Keratinocyte (primary cell): ENCODE results near the gene RBM47. TPM values are rescaled to one million over a fixed set of nuclear protein-coding genes. Genes with fewer than 3 reads are reported as not detected.

Experiments used
- DNase-seq: peaks from one replicate; pipeline ENCODE4 v3.0.0-alpha.2; 2011; ENCODE audit warnings: low read depth, missing footprints, low spot score
- FAIRE-seq: peaks from 2 replicates; lab custom pipeline; 2011; peaks lifted over from hg19 to GRCh38; lab: Jason Lieb, UNC
- H2AFZ ChIP-seq: 2 replicates; pipeline ENCODE4 v1.6.0; 2012; ENCODE audit warnings: low read length, control low read depth, inconsistent platforms; ENCODE audit not compliant: control insufficient read depth
- H3K27ac ChIP-seq: 2 replicates; pipeline ENCODE4 v1.5.1; 2011; ENCODE audit warnings: low read length; ENCODE audit not compliant: control insufficient read depth, insufficient read depth
- H3K27me3 ChIP-seq: 3 replicates; pipeline ENCODE4 v1.6.0; 2011; ENCODE audit warnings: low read length; ENCODE audit not compliant: control insufficient read depth, insufficient read depth; ENCODE audit errors: extremely low read depth
- H3K36me3 ChIP-seq, 2 experiments: 2 replicates in 1 of 2; 3 replicates in 1 of 2; pipeline ENCODE4 v1.5.1; 2011; ENCODE audit warnings: low read length in 2 of 2, mild to moderate bottlenecking in 1 of 2; ENCODE audit not compliant: control insufficient read depth in 2 of 2, insufficient read depth in 2 of 2; ENCODE audit errors: extremely low read depth in 1 of 2
- H3K4me1 ChIP-seq: 3 replicates; pipeline ENCODE4 v1.5.1; 2011; ENCODE audit warnings: low read length; ENCODE audit not compliant: control insufficient read depth, insufficient read depth; ENCODE audit errors: extremely low read depth
- H3K4me2 ChIP-seq: 3 replicates; pipeline ENCODE4 v1.6.0; 2011; ENCODE audit warnings: low read depth, low read length; ENCODE audit not compliant: control insufficient read depth, insufficient read depth; ENCODE audit errors: extremely low read depth
- H3K4me3 ChIP-seq, 3 experiments: fragments of 200-600 bp in 1 of 3; sonication (generic) in 1 of 3; 2 replicates in 2 of 3; 3 replicates in 1 of 3; pipeline ENCODE4 v1.5.1; 2011 to 2016; ENCODE audit warnings: low read length in 3 of 3, mild to moderate bottlenecking in 3 of 3, control low read depth in 2 of 3, inconsistent platforms in 1 of 3, low read depth in 1 of 3, mixed read lengths in 1 of 3, mixed run types in 1 of 3, moderate library complexity in 1 of 3; ENCODE audit not compliant: control insufficient read depth in 2 of 3, insufficient read depth in 2 of 3; ENCODE audit errors: extremely low read depth in 1 of 3
- H3K79me2 ChIP-seq: 2 replicates; pipeline ENCODE4 v1.6.0; 2012; ENCODE audit warnings: low read length; ENCODE audit not compliant: control insufficient read depth, insufficient read depth
- H3K9ac ChIP-seq: 3 replicates; pipeline ENCODE4 v1.6.0; 2011; ENCODE audit warnings: low read length; ENCODE audit not compliant: control insufficient read depth, insufficient read depth; ENCODE audit errors: extremely low read depth
- H3K9me1 ChIP-seq: 3 replicates; pipeline ENCODE4 v1.6.0; 2011; ENCODE audit warnings: low read length; ENCODE audit not compliant: control insufficient read depth, insufficient read depth; ENCODE audit errors: extremely low read depth
- H3K9me3 ChIP-seq: 2 replicates; pipeline ENCODE4 v1.5.1; 2012; ENCODE audit warnings: low read depth, low read length; ENCODE audit not compliant: control insufficient read depth
- H4K20me1 ChIP-seq: 3 replicates; pipeline ENCODE4 v1.6.0; 2011; ENCODE audit warnings: low read length; ENCODE audit not compliant: control insufficient read depth, insufficient read depth; ENCODE audit errors: extremely low read depth
- CTCF ChIP-seq, 3 experiments: IDR thresholded peaks in 1 of 3; conservative IDR thresholded peaks in 1 of 3; optimal IDR thresholded peaks in 1 of 3; 2 replicates in 2 of 3; 3 replicates in 1 of 3; pipeline versions ENCODE3 to v1.5.1; 2011; ENCODE audit warnings: low read length in 3 of 3, mild to moderate bottlenecking in 3 of 3, moderate library complexity in 2 of 3, control low read depth in 1 of 3, inconsistent platforms in 1 of 3; ENCODE audit not compliant: insufficient read depth in 2 of 3; ENCODE audit errors: extremely low read depth in 1 of 3
- EZH2 ChIP-seq: IDR thresholded peaks from one replicate; pipeline ENCODE4 v1.6.1; 2012; ENCODE audit warnings: inconsistent platforms, mild to moderate bottlenecking, low read length, moderate library complexity
- dilution Hi-C: fragments of 300-500 bp; cut with MboI; formaldehyde crosslinking; loops from one replicate; pipeline ENCODE4 v1.7.0; 2020; ENCODE audit warnings: low sequenced_read_pairs; ENCODE audit not compliant: extremely low pct_ligation_motif_present
- polyA plus RNA-seq, 5 experiments: library from polyadenylated mRNA; depleted of rRNA in 3 of 5; stranded (reverse) in 3 of 5; stranded (forward) in 1 of 5; unstranded in 1 of 5; fragments of >200 nt; gene quantifications; 1 replicate in 1 of 5; 2 replicates in 3 of 5; 3 replicates in 1 of 5; pipeline versions ENCODE4 v1.2.1 to v1.2.3, GENCODE V29; 2011 to 2012; ENCODE audit warnings: missing spikeins in 2 of 5, low read depth in 1 of 5, low replicate concordance in 1 of 5

RBM47 gene
- polyA plus RNA-seq, 1 donor (not counting 4 experiments of a cell fraction or from before 2014, with no cell fraction given) = 6.9 TPM

- DNase-seq = no peak
- no peak overlapping the region for H3K27ac ChIP-seq
- no peaks in the 10 kb centered on the region for H3K4me1 ChIP-seq
These were observed 241.4 kb downstream of the RBM47 start for GRCh38 chr4:40388239-40388638.

GRCh38 chr4:40380647-40381046, 249.0 kb downstream of the RBM47 start:
- no peak overlapping the region for H3K4me2 ChIP-seq
- H3K36me3 ChIP-seq = no peaks in the 10 kb centered on the region
- H3K9me1 ChIP-seq = no peaks in the 10 kb centered on the region
- TF ChIP-seq CTCF (optimal IDR thresholded peaks at IDR 0.05 in 1 of 3, IDR thresholded peaks at IDR 0.05 in 1 of 3, conservative IDR thresholded peaks at IDR 0.05 in 1 of 3; ENCODE audit: extremely low read depth in 1 of 3, insufficient read depth in 2 of 3, low read length in 3 of 3) (no peak), EZH2 (no peak)
- H3K9ac ChIP-seq = no peak overlapping the region
- H3K79me2 ChIP-seq = no peaks in the 10 kb centered on the region
- H3K4me3 ChIP-seq = no peak overlapping the region
- H3K27ac ChIP-seq = no peak overlapping the region
- dilution Hi-C loops = no loop called here
- FAIRE-seq (no peak), DNase-seq (no peak)
- H3K4me1 ChIP-seq = no peaks in the 10 kb centered on the region
- H4K20me1 ChIP-seq = no peaks in the 10 kb centered on the region
- no peaks in the 10 kb centered on the region for H3K27me3 ChIP-seq
- no peak overlapping the region for H2AFZ ChIP-seq
- no peaks in the 10 kb centered on the region for H3K9me3 ChIP-seq

More at GRCh38 chr4:40388239-40388638, 241.4 kb downstream of the RBM47 start:
- TF ChIP-seq EZH2 (no peak), CTCF (optimal IDR thresholded peaks at IDR 0.05 in 1 of 3, IDR thresholded peaks at IDR 0.05 in 1 of 3, conservative IDR thresholded peaks at IDR 0.05 in 1 of 3; ENCODE audit: extremely low read depth in 1 of 3, insufficient read depth in 2 of 3, low read length in 3 of 3) (no peak)
- no peak overlapping the region for H3K9ac ChIP-seq
- H2AFZ ChIP-seq = no peak overlapping the region
- no peaks in the 10 kb centered on the region for H3K79me2 ChIP-seq
- dilution Hi-C loops = no loop called here
- H3K36me3 ChIP-seq = no peaks in the 10 kb centered on the region
- H3K4me3 ChIP-seq = no peak overlapping the region
- H3K9me1 ChIP-seq = no peaks in the 10 kb centered on the region
- H3K4me2 ChIP-seq = no peak overlapping the region
- H3K27me3 ChIP-seq = no peaks in the 10 kb centered on the region
- FAIRE-seq = no peak
- no peaks in the 10 kb centered on the region for H3K9me3 ChIP-seq
- no peaks in the 10 kb centered on the region for H4K20me1 ChIP-seq
